GM23248 (cell line): ENCODE measurements around the gene PTPN7. TPM values are rescaled to one million over a fixed set of nuclear protein-coding genes. Genes with fewer than 3 reads are reported as not detected.

Source experiments
- DNase-seq: peaks from one replicate; pipeline ENCODE4 v3.0.0-alpha.2; 2015
- H2AFZ ChIP-seq: fragments of 200-600 bp; sonication (generic); 2 replicates; pipeline ENCODE4 v1.6.1; 2016; ENCODE audit warnings: antibody characterized with exemption
- H3F3A ChIP-seq: fragments of 200-600 bp; sonication (generic); 2 replicates; pipeline ENCODE4 v1.6.1; 2016; ENCODE audit warnings: mild to moderate bottlenecking, antibody characterized with exemption, mixed run types; ENCODE audit not compliant: insufficient read depth
- H3K27ac ChIP-seq: fragments of 200-600 bp; sonication (generic); 2 replicates; pipeline ENCODE4 v1.5.1; 2016; ENCODE audit warnings: mild to moderate bottlenecking
- H3K27me3 ChIP-seq: fragments of 200-600 bp; sonication (generic); replicated peaks from 2 replicates; pipeline ENCODE4 v1.6.1; 2016; ENCODE audit warnings: mild to moderate bottlenecking; ENCODE audit not compliant: insufficient read depth
- H3K36me3 ChIP-seq: fragments of 200-600 bp; sonication (generic); 2 replicates; pipeline ENCODE4 v1.6.1; 2016; ENCODE audit warnings: low read depth, mild to moderate bottlenecking
- H3K4me1 ChIP-seq: fragments of 200-600 bp; sonication (generic); 2 replicates; pipeline ENCODE4 v1.6.1; 2016; ENCODE audit warnings: mild to moderate bottlenecking; ENCODE audit not compliant: insufficient read depth
- H3K4me2 ChIP-seq: fragments of 200-600 bp; sonication (generic); one replicate; pipeline ENCODE4 v1.6.1; 2016; ENCODE audit warnings: mild to moderate bottlenecking; ENCODE audit not compliant: unreplicated experiment
- H3K4me3 ChIP-seq: fragments of 200-600 bp; sonication (generic); 2 replicates; pipeline ENCODE4 v1.5.1; 2016; ENCODE audit warnings: mild to moderate bottlenecking
- H3K79me2 ChIP-seq: fragments of 200-600 bp; sonication (generic); 2 replicates; pipeline ENCODE4 v1.6.1; 2016; ENCODE audit warnings: mild to moderate bottlenecking; ENCODE audit not compliant: insufficient read depth
- H3K9ac ChIP-seq: fragments of 200-600 bp; sonication (generic); 2 replicates; pipeline ENCODE4 v1.6.1; 2016; ENCODE audit warnings: mild to moderate bottlenecking
- H3K9me2 ChIP-seq: fragments of 200-600 bp; sonication (generic); 2 replicates; pipeline ENCODE4 v1.6.1; 2016; ENCODE audit warnings: mixed run types, mild to moderate bottlenecking, moderate library complexity; ENCODE audit not compliant: insufficient read depth
- H3K9me3 ChIP-seq: fragments of 200-600 bp; sonication (generic); one replicate; pipeline ENCODE4 v1.6.1; 2017; ENCODE audit warnings: low read depth
- H4K20me1 ChIP-seq: fragments of 200-600 bp; sonication (generic); 2 replicates; pipeline ENCODE4 v1.6.0; 2016; ENCODE audit not compliant: insufficient read depth
- EZH2 ChIP-seq: fragments of 200-600 bp; sonication (generic); IDR thresholded peaks from 2 replicates; pipeline ENCODE4 v1.6.1; 2018; ENCODE audit warnings: antibody characterized with exemption, mild to moderate bottlenecking; ENCODE audit not compliant: insufficient read depth, poor library complexity, severe bottlenecking
- EZH2phosphoT487 ChIP-seq: fragments of 200-600 bp; sonication (generic); IDR thresholded peaks from 2 replicates; pipeline ENCODE4 v1.6.1; 2018; ENCODE audit warnings: antibody characterized with exemption, moderate library complexity, mild to moderate bottlenecking, low read depth; ENCODE audit not compliant: insufficient read depth
- WGBS, 2 experiments: methylation state at CpG; one replicate each; pipeline ENCODE4 v1.1.6; 2015 to 2017; ENCODE audit warnings: low lambda C conversion rate in 2 of 2, low coverage in 1 of 2; ENCODE audit errors: missing lambda C conversion rate in 2 of 2; 5-methylcytosine and 5-hydroxymethylcytosine counted together
- in situ Hi-C: fragments of 300-500 bp; cut with MboI; formaldehyde crosslinking; loops from 2 replicates; pipeline ENCODE4 v1.15.0; 2020
- polyA plus RNA-seq: library from polyadenylated mRNA; unstranded; fragments of >200 nt; fragmentation: Nextera tagmentation; extraction: Ambion mirVana; gene quantifications from 2 replicates; pipeline ENCODE4 v1.2.1, GENCODE V29; 2016
- total RNA-seq: library from RNA; depleted of rRNA; stranded (reverse); fragments of >200 nt; shearing (Covaris generic); gene quantifications from 2 replicates; pipeline ENCODE4 v1.2.3, GENCODE V29; 2014

Gene PTPN7
- total and polyA plus RNA-seq, 2 experiments from 2014 or later, result not detected

DNA sequence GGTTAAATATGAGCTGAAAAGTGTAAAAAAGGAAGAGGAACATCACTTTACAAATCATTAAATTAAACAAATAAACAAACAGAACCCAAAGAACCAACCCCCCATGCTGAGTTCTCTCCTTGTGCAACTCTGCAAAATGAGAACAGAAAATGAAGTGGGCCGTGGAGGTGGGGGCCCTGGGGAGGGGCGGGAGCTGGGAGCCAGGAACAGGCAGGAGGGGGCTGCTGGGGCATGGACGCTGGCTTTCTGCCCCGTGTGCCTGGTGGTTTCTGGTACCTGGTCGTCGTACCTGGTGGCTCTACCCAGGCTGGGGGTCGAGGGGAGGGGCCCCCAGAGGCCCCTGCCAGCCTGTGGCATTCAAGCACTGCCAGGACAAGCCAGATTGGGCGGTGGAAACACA is 26.9 kb downstream of the PTPN7 start:
- no peak for DNase-seq
- no peaks in the 10 kb centered on the region for H4K20me1 ChIP-seq
- no peaks in the 10 kb centered on the region for H3K9me3 ChIP-seq
- WGBS, 2 experiments, result 62 to 70% methylated on average over 5 to 8 of the region's 8 CpGs
- TF ChIP-seq EZH2, result no peak
- TF ChIP-seq EZH2phosphoT487, result no peak
- no peak overlapping the region for H2AFZ ChIP-seq
- H3F3A ChIP-seq, result no peaks in the 10 kb centered on the region; the same call in 1 of the 2 replicates
- no peaks in the 10 kb centered on the region for H3K27me3 ChIP-seq
- H3K4me1 ChIP-seq, result no peaks in the 10 kb centered on the region
- no peak overlapping the region for H3K9ac ChIP-seq
- H3K79me2 ChIP-seq, result peaks cover 5% of the 10 kb centered on the region; the same call in 1 of the 2 replicates
- in situ Hi-C loops, result no loop called here
- H3K27ac ChIP-seq, result no peak overlapping the region
- no peak overlapping the region for H3K4me2 ChIP-seq
- no peaks in the 10 kb centered on the region for H3K9me2 ChIP-seq
- H3K4me3 ChIP-seq, result no peak overlapping the region
- H3K36me3 ChIP-seq, result peaks cover 4% of the 10 kb centered on the region; the same call in 1 of the 2 replicates

DNA sequence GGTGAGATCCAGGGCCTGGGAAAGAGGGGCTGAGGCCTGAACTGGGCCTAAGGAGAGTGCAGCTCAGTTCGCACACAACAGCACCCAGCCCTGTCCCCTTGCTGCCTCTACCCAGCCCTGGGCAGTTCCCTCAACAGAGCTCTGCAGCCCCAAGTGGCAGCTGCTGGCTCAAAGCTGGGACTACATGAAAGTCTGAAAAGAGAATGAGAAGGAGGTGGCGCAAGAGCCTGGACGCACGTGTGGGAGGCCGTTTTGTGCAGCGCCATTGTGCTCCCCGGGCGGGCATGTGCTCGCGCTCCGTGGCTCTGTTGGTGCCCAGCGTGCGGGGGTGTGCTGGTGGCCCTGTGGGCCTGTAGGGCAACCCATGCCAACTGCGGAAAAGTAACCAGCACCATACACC is 27.4 kb downstream of the PTPN7 start:
- no peak overlapping the region for H3K4me2 ChIP-seq
- H3K9me3 ChIP-seq, result no peaks in the 10 kb centered on the region
- 71 to 73% methylated on average over 14 of the region's 14 CpGs for WGBS, 2 experiments
- H3K4me3 ChIP-seq, result no peak overlapping the region
- no peaks in the 10 kb centered on the region; the same call in 1 of the 2 replicates for H3F3A ChIP-seq
- H3K36me3 ChIP-seq, result peaks cover 4% of the 10 kb centered on the region; the same call in 1 of the 2 replicates
- no peaks in the 10 kb centered on the region for H4K20me1 ChIP-seq
- no peaks in the 10 kb centered on the region for H3K27me3 ChIP-seq
- no peak overlapping the region for H2AFZ ChIP-seq
- in situ Hi-C loops, result no loop called here
- H3K9me2 ChIP-seq, result no peaks in the 10 kb centered on the region
- TF ChIP-seq EZH2phosphoT487, result no peak
- TF ChIP-seq EZH2, result no peak
- H3K9ac ChIP-seq, result no peak overlapping the region
- H3K4me1 ChIP-seq, result no peaks in the 10 kb centered on the region
- H3K27ac ChIP-seq, result no peak overlapping the region
- DNase-seq, result no peak
- H3K79me2 ChIP-seq, result 0 out of 2 replicates have a peak, but pooled peaks cover under 1% of the 10 kb centered on the region

DNA sequence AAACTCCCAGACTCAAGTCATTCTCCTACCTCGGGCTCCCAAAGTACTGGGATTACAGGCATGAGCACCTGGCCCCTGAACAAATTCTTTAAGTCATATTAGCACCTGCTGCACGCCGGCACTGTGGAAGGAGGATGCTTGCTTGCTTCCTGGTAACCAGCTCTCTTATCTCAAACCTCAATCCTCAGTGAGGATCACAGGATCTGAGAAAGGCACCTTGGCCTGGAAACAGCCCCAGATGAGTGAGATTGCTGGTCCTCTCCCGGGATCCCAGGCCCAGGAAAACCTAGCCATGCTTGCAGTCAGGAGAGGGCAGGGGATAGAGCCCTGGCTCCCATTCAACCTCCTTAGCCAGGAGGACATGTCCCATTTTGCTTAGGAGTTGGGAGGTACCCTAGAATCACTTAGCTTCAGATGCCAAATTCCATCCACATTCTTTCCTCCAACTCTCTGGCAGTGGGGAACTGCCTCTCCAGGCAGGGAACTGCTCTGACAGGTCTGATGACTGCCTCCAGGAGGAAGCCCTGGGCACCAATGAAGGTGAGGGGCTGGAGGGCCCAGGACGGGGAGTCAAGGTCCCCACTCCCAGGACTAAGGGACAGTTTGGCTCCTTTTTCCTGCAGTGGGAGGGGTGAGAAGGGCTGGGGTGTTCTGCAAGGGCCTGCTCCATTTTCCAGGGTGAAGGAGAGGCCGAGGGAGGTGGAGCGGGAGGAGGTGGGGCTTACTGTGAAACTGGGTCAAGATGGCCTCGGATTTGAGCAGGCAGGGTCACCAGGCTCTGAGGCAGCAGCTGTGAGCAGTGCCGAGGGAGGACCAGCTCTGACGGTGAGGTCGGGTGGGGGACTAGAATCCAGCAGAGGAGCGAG is 28.2 kb downstream of the PTPN7 start:
- DNase-seq, result no peak

DNA sequence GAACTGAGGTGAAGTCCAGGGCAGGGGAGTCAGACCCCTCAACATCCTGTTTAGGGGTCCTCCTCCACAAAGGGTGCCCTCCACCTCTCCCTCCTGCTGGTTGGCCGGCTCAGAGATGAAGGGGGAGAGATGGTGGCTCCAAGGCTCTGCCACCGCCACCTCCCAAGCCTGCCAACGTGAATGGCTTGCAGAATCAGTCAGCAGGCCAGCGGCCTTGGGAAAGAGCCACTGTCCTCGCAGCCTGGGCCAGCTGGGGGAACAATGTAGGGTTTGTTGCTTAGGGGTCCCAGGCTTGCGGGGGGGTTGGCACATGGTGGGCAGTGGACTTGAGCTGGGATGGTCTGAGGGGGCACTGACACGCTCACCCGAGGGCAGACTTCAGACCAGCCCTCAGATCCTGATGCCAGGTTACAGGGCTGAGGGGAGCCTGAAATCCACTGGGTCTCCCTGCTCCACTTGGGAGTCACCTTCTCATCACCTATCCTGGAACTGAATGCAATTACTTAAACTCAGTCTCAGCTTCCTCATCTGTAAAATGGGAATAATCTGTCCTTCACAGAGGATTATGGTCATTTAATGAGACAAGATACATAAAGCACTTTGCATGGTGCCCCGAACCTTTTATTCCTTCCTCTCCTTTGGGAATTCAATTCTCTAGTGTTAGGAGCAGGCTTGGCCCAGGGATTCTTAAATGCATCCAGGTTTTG is 29.4 kb downstream of the PTPN7 start:
- in situ Hi-C loops, result no loop called here
- H3K36me3 ChIP-seq, result peaks cover 4% of the 10 kb centered on the region; the same call in 1 of the 2 replicates
- H3K9ac ChIP-seq, result no peak overlapping the region
- H3K27ac ChIP-seq, result no peak overlapping the region
- H3K9me2 ChIP-seq, result no peaks in the 10 kb centered on the region
- H3K4me3 ChIP-seq, result no peak overlapping the region
- no peaks in the 10 kb centered on the region for H3K4me1 ChIP-seq
- no peaks in the 10 kb centered on the region for H3K27me3 ChIP-seq
- H3K4me2 ChIP-seq, result no peak overlapping the region
- 41 to 46% methylated on average over 9 of the region's 9 CpGs for WGBS, 2 experiments
- DNase-seq, result no peak
- no peak for TF ChIP-seq EZH2
- H3K9me3 ChIP-seq, result no peaks in the 10 kb centered on the region
- no peak overlapping the region for H2AFZ ChIP-seq
- H3K79me2 ChIP-seq, result no peaks in the 10 kb centered on the region
- H4K20me1 ChIP-seq, result no peaks in the 10 kb centered on the region
- no peaks in the 10 kb centered on the region; the same call in 1 of the 2 replicates for H3F3A ChIP-seq

More for the DNA sequence above, 28.2 kb downstream of the PTPN7 start:
- Histone ChIP-seq H3K27ac (no peak overlapping the region), H2AFZ (no peak overlapping the region), H4K20me1 (no peaks in the 10 kb centered on the region), H3K9ac (no peak overlapping the region), H3K27me3 (no peaks in the 10 kb centered on the region), H3K4me1 (no peaks in the 10 kb centered on the region), H3K79me2 (no peaks in the 10 kb centered on the region), H3K36me3 (peaks cover 4% of the 10 kb centered on the region; the same call in 1 of the 2 replicates), H3K9me2 (no peaks in the 10 kb centered on the region), H3K4me2 (no peak overlapping the region), H3F3A (no peaks in the 10 kb centered on the region; the same call in 1 of the 2 replicates), H3K4me3 (no peak overlapping the region), H3K9me3 (no peaks in the 10 kb centered on the region)
- TF ChIP-seq EZH2phosphoT487, result no peak
- no peak for TF ChIP-seq EZH2
- 55 to 63% methylated on average over 11 to 12 of the region's 12 CpGs for WGBS, 2 experiments
- in situ Hi-C loops, result no loop called here
